Measurements from ENCODE around the gene RYK.

RYK gene

DNA sequence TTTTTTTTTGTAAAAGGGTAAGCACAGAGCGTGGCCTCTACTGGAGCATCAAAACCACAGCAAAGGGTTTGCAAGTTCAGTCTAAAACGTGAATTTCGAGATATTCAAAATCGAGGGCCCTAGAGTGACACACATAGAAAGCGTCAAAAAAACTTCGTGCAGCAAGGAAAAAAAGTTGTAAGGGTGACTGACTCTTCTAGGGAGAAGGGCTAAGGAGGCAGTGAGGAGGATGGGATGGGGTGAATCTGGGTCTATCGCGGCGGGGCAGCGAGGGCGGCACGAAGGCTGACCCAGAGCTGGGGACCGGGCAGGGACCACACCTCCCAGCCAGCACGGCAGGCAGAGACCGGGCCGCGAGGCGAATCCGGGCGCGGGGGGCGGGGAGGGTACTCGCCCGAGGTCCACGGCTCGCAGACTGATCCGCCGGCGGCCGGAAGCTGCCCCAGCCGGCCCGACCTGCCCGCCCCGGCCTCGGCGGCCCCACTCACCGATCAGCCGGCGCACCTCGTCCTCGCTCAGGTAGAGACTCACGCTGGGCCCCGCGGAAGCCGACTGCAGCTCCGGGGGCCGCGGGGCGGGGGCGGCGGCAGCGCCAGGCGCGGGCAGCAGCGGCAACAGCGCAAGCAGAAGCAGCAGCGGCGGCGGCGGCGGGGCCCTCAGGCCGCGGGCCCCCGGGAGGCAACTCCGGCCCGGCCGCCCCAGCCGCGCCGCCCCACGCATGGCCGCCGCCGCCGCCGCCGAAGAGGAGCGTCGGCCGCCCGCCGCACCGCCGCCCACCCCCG lies 533 bp downstream of the RYK start:
- TF ChIP-seq FOXM1 (IDR thresholded peaks at IDR 0.05; ENCODE audit: borderline replicate concordance, low read depth) (no peak), TEAD4 (IDR thresholded peaks at IDR 0.05) (no peak), CEBPB (IDR thresholded peaks at IDR 0.05) (no peak), ZBTB7A (IDR thresholded peaks at IDR 0.05; ENCODE audit: low read depth) (peak; percentile 54; the same call in 1 of the 2 replicates), EP300 (IDR thresholded peaks at IDR 0.05; ENCODE audit: borderline replicate concordance) (peak; percentile 10; the same call in 1 of the 2 replicates), REST (IDR thresholded peaks at IDR 0.05; ENCODE audit: low read depth) (no peak), TCF12 (IDR thresholded peaks at IDR 0.05; ENCODE audit: low read depth) (peak; percentile 22; the same call in 1 of the 2 replicates), EGR1 (IDR thresholded peaks at IDR 0.05) (no peak; the same call in 1 of the 2 replicates), YY1 (IDR thresholded peaks at IDR 0.05; ENCODE audit: low read depth) (no peak), CREB1 (IDR thresholded peaks at IDR 0.05; ENCODE audit: low read depth) (no peak), TAF1 (IDR thresholded peaks at IDR 0.05; ENCODE audit: low read depth) (no peak), NFIC (IDR thresholded peaks at IDR 0.05) (no peak), RAD21 (IDR thresholded peaks at IDR 0.05; ENCODE audit: low read depth) (no peak)
- TF ChIP-seq, protein P1, sequence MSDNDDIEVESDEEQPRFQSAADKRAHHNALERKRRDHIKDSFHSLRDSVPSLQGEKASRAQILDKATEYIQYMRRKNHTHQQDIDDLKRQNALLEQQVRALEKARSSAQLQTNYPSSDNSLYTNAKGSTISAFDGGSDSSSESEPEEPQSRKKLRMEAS (IDR thresholded peaks at IDR 0.05), result peak; percentile 46; the same call in 1 of the 2 replicates
- TF ChIP-seq, protein P2, sequence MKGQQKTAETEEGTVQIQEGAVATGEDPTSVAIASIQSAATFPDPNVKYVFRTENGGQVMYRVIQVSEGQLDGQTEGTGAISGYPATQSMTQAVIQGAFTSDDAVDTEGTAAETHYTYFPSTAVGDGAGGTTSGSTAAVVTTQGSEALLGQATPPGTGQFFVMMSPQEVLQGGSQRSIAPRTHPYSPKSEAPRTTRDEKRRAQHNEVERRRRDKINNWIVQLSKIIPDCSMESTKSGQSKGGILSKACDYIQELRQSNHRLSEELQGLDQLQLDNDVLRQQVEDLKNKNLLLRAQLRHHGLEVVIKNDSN (IDR thresholded peaks at IDR 0.05), result no peak

DNA sequence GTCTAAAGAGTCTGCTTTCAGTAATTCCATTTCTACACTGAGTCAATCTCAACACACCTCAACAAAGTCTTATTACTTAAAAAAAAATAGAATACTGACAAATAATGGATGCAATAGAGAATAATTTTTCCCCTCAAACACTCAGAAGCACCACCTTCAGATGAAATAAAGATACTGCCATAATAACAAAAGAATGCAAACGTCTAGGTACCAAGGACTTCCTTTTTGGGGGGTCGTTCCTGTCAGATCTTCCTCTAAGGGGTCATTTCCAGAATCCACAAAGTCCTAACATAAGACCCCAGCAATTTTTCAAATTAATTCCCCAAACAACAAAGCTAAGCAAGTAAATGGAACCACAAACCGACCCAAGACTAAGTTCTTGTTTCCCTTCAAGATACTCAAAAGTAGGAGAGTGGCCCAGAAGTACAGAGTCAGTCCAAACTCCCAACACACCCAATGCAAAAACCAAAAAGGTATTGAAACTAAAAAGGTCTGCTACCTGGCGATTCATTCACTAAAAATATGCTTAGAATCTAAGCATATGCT lies 1.3 kb downstream of the RYK start:
- TF ChIP-seq RAD21 (IDR thresholded peaks at IDR 0.05; ENCODE audit: low read depth) (no peak), YY1 (IDR thresholded peaks at IDR 0.05; ENCODE audit: low read depth) (no peak), TCF12 (IDR thresholded peaks at IDR 0.05; ENCODE audit: low read depth) (no peak), TEAD4 (IDR thresholded peaks at IDR 0.05) (no peak), REST (IDR thresholded peaks at IDR 0.05; ENCODE audit: low read depth) (no peak)

GRCh38 chr3:134244921-134245320 lies 5.7 kb downstream of the RYK start:
- TF ChIP-seq TEAD4 (IDR thresholded peaks at IDR 0.05) (no peak), ZBTB7A (IDR thresholded peaks at IDR 0.05; ENCODE audit: low read depth) (no peak), CEBPB (IDR thresholded peaks at IDR 0.05) (no peak), CREB1 (IDR thresholded peaks at IDR 0.05; ENCODE audit: low read depth) (no peak), EP300 (IDR thresholded peaks at IDR 0.05; ENCODE audit: borderline replicate concordance) (no peak), NFIC (IDR thresholded peaks at IDR 0.05) (no peak), REST (IDR thresholded peaks at IDR 0.05; ENCODE audit: low read depth) (no peak), RAD21 (IDR thresholded peaks at IDR 0.05; ENCODE audit: low read depth) (no peak), TAF1 (IDR thresholded peaks at IDR 0.05; ENCODE audit: low read depth) (no peak), TCF12 (IDR thresholded peaks at IDR 0.05; ENCODE audit: low read depth) (no peak)
- TF ChIP-seq, protein P2 (IDR thresholded peaks at IDR 0.05), result no peak
- TF ChIP-seq, protein P1 (IDR thresholded peaks at IDR 0.05), result no peak

Data from Ishikawa (cell line).